NCI-H187 treated with DMSO at 0.1 percent for 48 hours (cell line): ENCODE data around the gene CTNNBIP1.

Source experiments
- DNase-seq: peaks from one replicate; lab custom pipeline; 2025; lab: John Stamatoyannopoulos, UW

CTNNBIP1 gene

GRCh38 chr1:9853249-9853595, 56.8 kb downstream of the CTNNBIP1 start:
- no peak for DNase-seq

GRCh38 chr1:9852410-9853248, 57.4 kb downstream of the CTNNBIP1 start:
- DNase-seq = no peak

GRCh38 chr1:9852004-9852403, 58.1 kb downstream of the CTNNBIP1 start:
- no peak for DNase-seq

GRCh38 chr1:9850442-9851162, 59.5 kb downstream of the CTNNBIP1 start:
- no peak for DNase-seq

- no peak for DNase-seq
Observed at GRCh38 chr1:9849691-9850441, 60.2 kb downstream of the CTNNBIP1 start.

- no peak for DNase-seq
Observed at GRCh38 chr1:9848022-9848421, 62.0 kb downstream of the CTNNBIP1 start.

GRCh38 chr1:9847269-9847668, 62.8 kb downstream of the CTNNBIP1 start:
- DNase-seq = no peak

GRCh38 chr1:9846611-9847171, 63.4 kb downstream of the CTNNBIP1 start:
- no peak for DNase-seq

- DNase-seq = no peak
Observed at GRCh38 chr1:9845914-9846313, 64.2 kb downstream of the CTNNBIP1 start.

GRCh38 chr1:9844756-9845155, 65.3 kb downstream of the CTNNBIP1 start:
- DNase-seq = no peak

GRCh38 chr1:9844106-9844505, 66.0 kb downstream of the CTNNBIP1 start:
- DNase-seq = no peak

- no peak for DNase-seq
Observed at GRCh38 chr1:9843576-9843945, 66.5 kb downstream of the CTNNBIP1 start.

- DNase-seq = no peak
Observed at GRCh38 chr1:9842781-9843575, 67.1 kb downstream of the CTNNBIP1 start.

GRCh38 chr1:9842073-9842711, 67.9 kb downstream of the CTNNBIP1 start:
- DNase-seq = no peak

GRCh38 chr1:9841460-9841859, 68.6 kb downstream of the CTNNBIP1 start:
- DNase-seq = no peak

- no peak for DNase-seq
Observed at GRCh38 chr1:9840176-9840575, 69.9 kb downstream of the CTNNBIP1 start.

GRCh38 chr1:9838946-9839345, 71.1 kb downstream of the CTNNBIP1 start:
- DNase-seq = no peak

- DNase-seq = no peak
Observed at GRCh38 chr1:9836632-9836960, 73.5 kb downstream of the CTNNBIP1 start.

GRCh38 chr1:9835758-9836631, 74.1 kb downstream of the CTNNBIP1 start:
- DNase-seq = no peak

GRCh38 chr1:9835404-9835757, 74.7 kb downstream of the CTNNBIP1 start:
- no peak for DNase-seq
